Measurements from ENCODE around the gene NCOA1.
"Not testable (repeated sequence)": the region's sequence is repeated elsewhere in the genome, so short reads cannot be mapped to it uniquely, and the experiment has no call there.

NCOA1 gene

GRCh38 chr2:24650997-24651642, 160.1 kb downstream of the NCOA1 start:
- no peak for DNase-seq

GRCh38 chr2:24651643-24652003, 160.6 kb downstream of the NCOA1 start:
- no peak for DNase-seq

DNA sequence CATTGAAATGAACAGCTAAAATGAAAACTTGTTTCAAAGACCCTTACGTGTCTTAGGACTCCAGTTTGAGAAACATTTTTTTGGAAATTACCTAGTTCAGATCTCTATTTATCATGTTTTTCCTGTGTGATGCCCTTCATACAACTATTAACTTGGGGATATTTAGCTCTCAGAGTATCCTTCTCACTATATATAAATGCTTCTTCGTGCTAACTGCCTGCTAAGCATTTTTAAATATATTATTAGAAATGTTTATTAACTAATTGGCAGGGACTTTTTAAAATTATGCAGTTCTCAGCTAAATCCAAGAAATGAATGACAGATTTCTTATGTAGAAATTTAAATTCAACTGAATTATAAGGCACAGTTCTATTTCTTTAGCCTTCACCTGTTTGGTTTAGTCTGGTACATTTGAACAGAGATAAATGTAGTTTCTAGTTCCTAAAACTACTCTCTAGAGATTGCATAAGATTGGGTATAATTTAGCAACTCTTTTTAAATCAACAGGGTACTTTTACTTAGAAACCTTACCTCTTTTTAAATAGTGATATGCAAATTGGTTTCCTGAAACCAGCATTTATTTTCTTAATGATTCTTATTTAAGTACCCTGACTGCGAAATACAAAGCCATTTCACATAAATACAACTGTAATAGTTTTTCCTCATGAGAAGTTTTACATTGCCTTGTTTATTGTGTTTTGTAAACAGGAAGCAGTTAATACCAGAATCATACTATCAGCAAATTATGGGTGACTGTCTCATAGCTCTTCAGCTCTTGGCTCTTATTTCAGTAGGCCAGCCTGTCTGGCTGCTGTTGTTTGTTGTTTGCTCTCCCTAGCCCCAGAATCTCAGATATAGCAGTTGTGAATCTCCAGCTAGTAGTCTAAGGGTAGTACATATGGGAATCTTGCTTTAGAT, 161.5 kb downstream of the NCOA1 start:
- DNase-seq: no peak

GRCh38 chr2:24657818-24658217, 166.8 kb downstream of the NCOA1 start:
- DNase-seq: no peak

DNA sequence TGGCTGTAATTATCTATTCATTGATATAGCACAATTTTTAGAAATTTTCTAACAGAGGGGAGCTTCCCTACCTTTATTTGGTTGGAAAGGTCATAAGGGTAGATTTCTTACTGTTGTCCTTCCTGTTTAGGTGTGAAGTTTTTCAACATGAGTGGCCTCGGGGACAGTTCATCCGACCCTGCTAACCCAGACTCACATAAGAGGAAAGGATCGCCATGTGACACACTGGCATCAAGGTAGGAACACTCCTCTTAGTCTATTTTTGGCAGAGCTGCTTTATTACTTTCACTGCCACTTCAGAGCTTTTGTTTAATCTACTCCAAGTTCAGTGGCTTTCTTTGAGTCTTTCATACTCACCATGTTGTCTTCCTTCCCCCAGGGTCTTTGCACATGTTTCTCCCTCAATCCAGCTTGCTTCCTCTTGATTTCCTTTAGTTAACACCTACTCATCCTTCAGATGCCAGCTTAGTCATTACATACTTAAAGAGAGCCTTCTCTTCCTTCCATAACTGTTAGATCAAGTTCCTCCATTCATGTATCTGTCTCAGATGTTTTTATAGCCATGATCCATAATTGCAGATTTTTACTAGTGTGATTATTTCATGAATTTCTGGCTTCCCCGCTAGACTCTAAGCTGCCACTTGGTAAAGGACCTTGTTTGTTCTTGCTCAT, 167.6 kb downstream of the NCOA1 start:
- DNase-seq: no peak

- no peak for DNase-seq
Measured at GRCh38 chr2:24659862-24660261, 168.8 kb downstream of the NCOA1 start.

DNA sequence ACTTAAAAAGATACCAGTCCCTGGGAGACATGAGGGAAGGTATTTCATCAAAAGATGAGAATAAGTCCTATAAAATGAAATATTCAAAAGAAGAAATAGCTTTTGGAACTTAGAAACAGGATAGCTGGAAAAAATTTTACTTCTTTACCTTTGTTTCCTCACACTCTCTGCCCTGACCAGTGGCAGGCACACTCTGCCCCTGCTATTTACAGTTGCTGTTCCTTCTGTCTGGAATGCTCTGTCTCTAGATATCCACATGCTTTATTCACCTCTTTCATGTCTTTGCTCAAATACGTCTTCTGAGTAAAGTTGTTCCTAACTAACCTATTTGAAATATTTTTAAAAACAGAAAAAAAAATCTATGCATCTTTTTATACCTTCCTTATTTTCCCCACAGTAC, 176.5 kb downstream of the NCOA1 start:
- DNase-seq: no peak

- DNase-seq: no peak
Measured at GRCh38 chr2:24671230-24671629, 180.2 kb downstream of the NCOA1 start.

DNA sequence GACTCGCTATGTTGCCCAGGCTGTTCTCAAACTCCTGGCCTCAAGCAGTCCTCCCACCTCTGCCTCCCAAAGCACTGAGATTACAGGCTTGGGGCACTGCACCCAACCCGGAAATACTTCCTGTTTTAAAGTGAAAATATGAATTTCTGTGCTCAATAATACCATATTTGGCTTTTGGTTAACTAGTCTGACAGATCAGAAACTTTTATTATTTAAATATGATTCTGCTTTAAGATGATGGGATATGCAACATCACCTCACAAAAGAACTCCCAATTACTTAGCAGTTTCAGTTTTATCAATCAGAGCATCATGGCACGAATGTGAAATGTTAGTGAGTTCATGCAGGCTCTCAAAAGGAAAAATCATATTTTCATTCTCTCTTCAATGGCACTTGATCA, 181.5 kb downstream of the NCOA1 start:
- DNase-seq: no peak

GRCh38 chr2:24675338-24675737, 184.3 kb downstream of the NCOA1 start:
- no peak for DNase-seq

DNA sequence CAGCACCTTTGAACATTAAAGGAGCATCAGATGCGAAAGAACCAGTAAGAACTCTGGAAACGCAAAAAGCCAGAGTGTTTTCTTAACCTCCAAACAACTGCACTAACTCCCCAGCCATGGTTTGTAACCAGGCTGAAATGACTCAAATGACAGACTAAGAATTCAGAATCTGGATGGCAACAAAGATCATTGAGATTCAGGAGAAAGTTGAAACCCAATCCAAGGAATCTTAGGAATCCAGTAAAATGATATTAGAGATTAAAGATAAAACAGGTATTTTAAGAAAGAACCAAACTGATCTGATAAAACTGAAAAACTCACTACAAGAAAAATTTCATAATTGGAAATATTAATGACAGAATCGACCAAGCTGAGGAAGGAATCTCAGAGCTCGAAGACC, 185.4 kb downstream of the NCOA1 start:
- no peak for DNase-seq

DNA sequence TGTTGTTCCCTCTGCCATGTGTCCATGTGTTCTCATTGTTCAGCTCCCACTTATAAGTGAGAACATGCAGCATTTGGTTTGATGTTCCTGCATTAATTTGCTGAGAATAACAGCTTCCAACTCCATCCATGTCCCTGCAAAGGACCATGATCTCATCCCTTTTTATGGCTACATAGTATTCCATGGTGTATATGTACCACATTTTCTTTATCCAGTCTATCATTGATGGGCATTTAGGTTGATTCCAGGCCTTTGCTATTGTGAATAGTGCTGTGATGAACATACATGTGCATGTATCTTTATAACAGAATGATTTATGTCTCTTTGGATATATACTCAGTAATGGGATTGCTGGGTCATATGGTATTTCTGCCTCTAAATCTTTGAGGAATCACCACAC, 187.0 kb downstream of the NCOA1 start:
- DNase-seq: not testable (repeated sequence)

GRCh38 chr2:24680196-24680595, 189.1 kb downstream of the NCOA1 start:
- no peak for DNase-seq

GRCh38 chr2:24682304-24682703, 191.2 kb downstream of the NCOA1 start:
- DNase-seq: no peak

- DNase-seq: no peak
Measured at GRCh38 chr2:24683408-24683807, 192.4 kb downstream of the NCOA1 start.

DNA sequence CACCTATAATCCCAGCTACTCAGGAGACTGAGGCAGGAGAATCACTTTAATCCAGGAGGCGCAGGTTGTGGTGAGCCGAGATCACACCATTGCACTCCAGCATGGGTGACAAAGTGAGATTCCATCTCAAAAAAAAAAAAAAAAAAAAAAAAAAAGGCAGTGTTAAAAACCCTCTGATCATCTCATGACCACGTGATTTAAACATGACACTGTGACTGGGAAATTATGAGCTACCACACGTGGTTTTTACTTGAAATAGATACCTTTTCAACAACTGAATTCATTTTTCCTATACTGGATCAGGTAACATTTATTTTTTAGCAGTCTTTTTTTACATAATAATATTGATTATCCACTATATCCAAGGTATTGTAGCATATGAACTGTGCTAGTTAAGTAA, 199.5 kb downstream of the NCOA1 start:
- DNase-seq: no peak

DNA sequence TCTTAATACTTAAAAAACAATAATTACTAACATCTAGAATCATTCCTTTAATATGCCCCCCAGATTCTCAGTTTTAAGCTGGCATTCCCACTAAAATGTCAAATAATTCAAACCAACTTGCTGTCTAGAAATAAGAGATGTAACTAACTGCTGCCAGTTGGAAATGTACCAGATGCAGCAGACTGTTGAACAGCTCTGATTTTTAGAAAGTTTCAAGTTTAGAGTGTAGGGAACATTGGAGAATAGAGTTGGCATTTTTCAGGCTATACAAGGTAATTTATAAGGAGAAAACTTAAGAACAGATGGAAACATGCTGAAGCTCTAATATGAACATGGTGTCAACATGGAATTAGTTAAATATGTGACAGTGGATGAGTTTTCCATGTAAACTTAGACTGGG, 200.8 kb downstream of the NCOA1 start:
- no peak for DNase-seq

- no peak for DNase-seq
Measured at GRCh38 chr2:24697792-24698191, 206.7 kb downstream of the NCOA1 start.

- no peak for DNase-seq
Measured at GRCh38 chr2:24702800-24703199, 211.7 kb downstream of the NCOA1 start.

- no peak for DNase-seq
Measured at GRCh38 chr2:24704692-24705091, 213.6 kb downstream of the NCOA1 start.

- no peak for DNase-seq
Measured at GRCh38 chr2:24707143-24707542, 216.1 kb downstream of the NCOA1 start.

- no peak for DNase-seq
Measured at GRCh38 chr2:24708537-24709152, 217.6 kb downstream of the NCOA1 start.

DNA sequence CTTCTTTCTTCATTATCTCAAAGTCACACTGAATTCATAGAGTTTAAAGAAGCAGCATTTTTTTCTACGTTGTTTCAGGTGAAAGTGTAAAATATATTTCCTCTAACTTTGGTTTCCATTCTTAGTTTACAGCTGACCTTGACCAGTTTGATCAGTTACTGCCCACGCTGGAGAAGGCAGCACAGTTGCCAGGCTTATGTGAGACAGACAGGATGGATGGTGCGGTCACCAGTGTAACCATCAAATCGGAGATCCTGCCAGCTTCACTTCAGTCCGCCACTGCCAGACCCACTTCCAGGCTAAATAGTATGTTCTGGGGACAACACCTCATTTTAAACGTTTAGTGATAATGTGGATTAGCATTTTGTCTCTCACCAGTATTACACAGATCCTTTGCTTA, 219.8 kb downstream of the NCOA1 start:
- DNase-seq: no peak

- no peak for DNase-seq
Measured at GRCh38 chr2:24711865-24712264, 220.8 kb downstream of the NCOA1 start.

All from NCI-H1105 treated with DMSO at 0.1 percent for 48 hours (cell line).